ENCODE data around the gene ATAT1.
"Not testable (repeated sequence)": the region's sequence is repeated elsewhere in the genome, so short reads cannot be mapped to it uniquely, and the experiment has no call there.

Gene ATAT1

DNA sequence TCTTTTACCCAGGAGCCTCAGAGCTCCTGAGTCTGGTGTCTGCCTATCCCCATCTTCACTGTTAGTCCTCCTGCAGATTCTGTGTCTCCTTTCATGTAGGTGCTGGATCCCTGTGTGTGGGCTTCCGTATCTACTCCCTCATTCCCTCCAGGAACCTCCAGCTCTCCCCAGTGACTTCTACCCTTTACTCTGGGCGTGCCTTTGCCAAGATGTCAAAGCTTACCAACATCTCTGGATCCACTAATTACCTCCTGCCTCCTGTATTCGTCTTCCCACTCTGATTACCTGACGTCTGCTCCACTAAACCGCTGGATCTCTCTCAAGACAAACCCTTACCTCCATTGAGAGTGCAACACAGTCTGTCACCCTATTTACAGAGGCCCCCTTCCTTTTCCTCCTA is 18.1 kb downstream of the ATAT1 start:
- H3K36me3 ChIP-seq (ENCODE audit: control insufficient read depth, insufficient read depth, low read length): peaks cover 20% of the 10 kb centered on the region
- H3K27ac ChIP-seq (ENCODE audit: low read depth, low read length): no peak overlapping the region
- H3K9ac ChIP-seq (ENCODE audit: low read length): no peak overlapping the region
- no peaks in the 10 kb centered on the region for H3K27me3 ChIP-seq (ENCODE audit: control insufficient read depth, insufficient read depth, low read length)
- H3K4me1 ChIP-seq (ENCODE audit: control insufficient read depth, insufficient read depth, low read length): peaks cover 5% of the 10 kb centered on the region
- H3K4me3 ChIP-seq (ENCODE audit: low read length): no peak overlapping the region

DNA sequence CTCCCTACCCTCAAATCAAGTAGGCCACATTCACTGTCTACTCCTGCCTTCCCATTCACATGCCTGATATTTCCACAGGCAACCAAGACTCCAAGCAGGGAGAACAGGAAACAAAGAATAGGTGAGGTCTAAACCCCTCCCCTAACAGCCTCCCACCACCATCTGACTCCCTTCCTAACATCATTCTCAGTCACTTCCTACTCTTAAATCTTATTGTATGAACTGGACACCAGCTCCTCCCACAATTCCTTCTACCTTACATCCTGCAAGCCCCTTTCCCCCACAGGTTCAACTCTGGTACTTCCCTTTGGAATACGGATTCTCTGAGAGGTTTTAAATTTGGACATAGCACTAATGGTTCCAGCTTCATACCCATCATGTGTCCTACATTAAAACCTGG is 19.3 kb downstream of the ATAT1 start:
- Histone ChIP-seq H3K27ac (ENCODE audit: low read depth, low read length) (no peak overlapping the region), H3K27me3 (ENCODE audit: control insufficient read depth, insufficient read depth, low read length) (no peaks in the 10 kb centered on the region), H3K9ac (ENCODE audit: low read length) (no peak overlapping the region), H3K4me1 (ENCODE audit: control insufficient read depth, insufficient read depth, low read length) (peaks cover 5% of the 10 kb centered on the region), H3K36me3 (ENCODE audit: control insufficient read depth, insufficient read depth, low read length) (peaks cover 11% of the 10 kb centered on the region), H3K4me3 (ENCODE audit: low read length) (no peak overlapping the region)

DNA sequence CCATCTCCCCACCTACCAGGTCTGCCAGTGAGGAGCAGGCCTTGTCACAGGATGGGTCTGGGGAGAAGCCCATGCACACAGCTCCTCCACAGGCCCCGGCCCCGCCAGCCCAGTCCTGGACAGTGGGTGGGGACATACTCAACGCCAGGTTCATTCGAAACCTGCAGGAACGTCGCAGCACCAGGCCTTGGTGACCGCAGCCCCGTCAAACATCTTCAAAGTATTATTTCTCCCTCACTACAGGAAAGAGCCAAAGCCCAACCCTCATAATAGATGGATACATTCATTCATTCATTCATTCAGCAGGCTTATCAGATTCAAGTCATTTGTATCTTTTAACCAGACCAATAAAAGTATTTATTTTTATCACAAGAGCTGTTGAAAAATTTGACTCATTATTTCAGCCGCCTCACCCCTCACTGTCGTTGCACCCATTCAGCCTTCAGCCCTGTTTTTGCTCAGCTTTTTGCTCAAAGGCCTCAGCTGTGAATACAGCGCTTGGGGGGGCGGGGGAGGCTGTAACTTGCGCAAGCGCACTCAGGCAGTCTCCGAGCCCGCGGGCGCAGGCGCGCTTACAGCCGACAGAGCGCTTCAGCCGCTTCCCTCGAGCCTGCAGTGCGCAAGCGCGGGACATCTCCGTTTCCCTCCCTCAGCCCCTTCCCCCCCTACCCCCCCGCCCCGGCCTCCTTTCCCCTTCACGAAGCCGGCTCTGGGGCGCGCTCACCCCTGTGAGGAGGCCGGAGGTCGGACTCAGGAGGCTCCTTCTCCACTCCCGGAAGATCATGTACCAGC is 20.0 kb downstream of the ATAT1 start, which contains the start of gene C6orf136:
Gene C6orf136 (plus strand): TSS at position 684 of the 792 bp plus-strand sequence. CDS start 99 bp downstream, at position 783.
- Histone ChIP-seq H3K9ac (ENCODE audit: low read length) (peak within 1 kb of the TSS; percentile 98), H3K4me3 (ENCODE audit: low read length) (peak within 1 kb of the TSS; percentile 92), H3K36me3 (ENCODE audit: control insufficient read depth, insufficient read depth, low read length) (peaks cover 12% of the 10 kb centered on the region), H3K27me3 (ENCODE audit: control insufficient read depth, insufficient read depth, low read length) (no peaks in the 10 kb centered on the region), H3K4me1 (ENCODE audit: control insufficient read depth, insufficient read depth, low read length) (peaks cover 5% of the 10 kb centered on the region), H3K27ac (ENCODE audit: low read depth, low read length) (peak within 1 kb of the TSS; percentile 98)

DNA sequence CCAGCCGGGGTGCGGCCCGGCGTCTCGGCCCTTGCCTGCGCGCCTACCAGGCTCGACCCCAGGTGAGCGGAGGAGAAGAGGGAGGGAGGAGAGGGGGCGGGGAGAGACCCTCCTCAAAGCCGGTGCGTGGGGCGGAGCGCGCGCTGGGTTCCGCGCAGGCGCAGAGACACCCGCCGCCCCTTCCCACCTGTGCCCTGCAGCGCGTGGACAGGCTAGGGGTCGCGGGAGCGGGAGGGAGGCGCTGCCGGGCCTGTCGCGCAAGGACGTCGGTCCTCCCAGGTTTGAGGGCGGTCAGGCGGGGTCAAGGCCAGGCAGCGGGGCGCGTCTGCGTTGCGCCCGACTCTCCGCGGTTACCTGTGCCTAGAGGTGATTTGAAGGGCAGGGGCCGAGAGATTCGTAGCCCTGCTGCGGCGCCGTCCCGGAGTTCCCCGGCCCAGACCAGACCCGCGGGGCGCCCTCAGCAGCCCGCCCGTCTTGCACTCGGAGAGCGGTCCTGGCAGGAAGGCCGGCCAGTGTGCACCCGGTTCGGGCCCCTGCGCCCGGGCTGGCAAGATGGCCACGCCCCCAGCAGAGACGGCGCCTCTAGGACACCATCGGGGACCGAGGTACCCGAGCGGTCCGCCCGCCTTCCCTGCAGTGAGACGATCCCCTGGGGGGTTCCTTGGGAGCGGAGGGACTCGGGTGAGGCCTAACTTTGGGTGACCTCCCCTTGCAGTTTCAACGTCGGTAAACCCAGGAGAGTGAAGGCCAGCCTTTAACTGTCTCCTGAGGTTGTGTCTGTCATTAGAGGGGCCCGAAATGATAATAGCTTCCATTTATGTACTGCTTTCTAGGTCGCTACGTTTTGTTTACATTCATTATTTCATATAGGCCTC is 20.8 kb downstream of the ATAT1 start:
- peaks cover 19% of the 10 kb centered on the region for H3K36me3 ChIP-seq (ENCODE audit: control insufficient read depth, insufficient read depth, low read length)
- H3K27me3 ChIP-seq (ENCODE audit: control insufficient read depth, insufficient read depth, low read length): no peaks in the 10 kb centered on the region
- H3K4me1 ChIP-seq (ENCODE audit: control insufficient read depth, insufficient read depth, low read length): peaks cover 5% of the 10 kb centered on the region
- peak overlapping the region; percentile 98 for H3K27ac ChIP-seq (ENCODE audit: low read depth, low read length)
- H3K4me3 ChIP-seq (ENCODE audit: low read length): peak overlapping the region; percentile 92
- peak overlapping the region; percentile 98 for H3K9ac ChIP-seq (ENCODE audit: low read length)

DNA sequence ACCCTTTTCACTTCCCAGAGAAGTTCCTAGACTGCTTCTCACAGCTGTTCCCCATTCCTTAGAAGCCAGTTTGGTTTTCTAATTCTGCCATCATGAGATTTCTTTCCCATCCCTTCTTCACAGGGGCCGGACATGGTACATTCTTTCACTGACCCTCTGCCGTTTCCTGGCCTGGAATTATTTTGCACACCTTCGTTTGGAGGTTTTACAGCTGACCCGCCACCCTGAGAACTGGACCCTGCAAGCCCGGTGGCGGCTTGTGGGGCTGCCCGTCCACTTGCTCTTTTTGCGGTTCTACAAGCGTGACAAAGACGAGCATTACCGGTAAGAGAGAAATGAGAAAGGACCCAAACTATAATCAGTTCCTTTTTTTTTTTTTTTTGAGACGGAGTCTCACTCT is 24.5 kb downstream of the ATAT1 start:
- Histone ChIP-seq H3K4me1 (ENCODE audit: control insufficient read depth, insufficient read depth, low read length) (peaks cover 5% of the 10 kb centered on the region), H3K4me3 (ENCODE audit: low read length) (no peak overlapping the region), H3K27me3 (ENCODE audit: control insufficient read depth, insufficient read depth, low read length) (no peaks in the 10 kb centered on the region), H3K36me3 (ENCODE audit: control insufficient read depth, insufficient read depth, low read length) (peaks cover 30% of the 10 kb centered on the region), H3K27ac (ENCODE audit: low read depth, low read length) (no peak overlapping the region), H3K9ac (ENCODE audit: low read length) (no peak overlapping the region)

DNA sequence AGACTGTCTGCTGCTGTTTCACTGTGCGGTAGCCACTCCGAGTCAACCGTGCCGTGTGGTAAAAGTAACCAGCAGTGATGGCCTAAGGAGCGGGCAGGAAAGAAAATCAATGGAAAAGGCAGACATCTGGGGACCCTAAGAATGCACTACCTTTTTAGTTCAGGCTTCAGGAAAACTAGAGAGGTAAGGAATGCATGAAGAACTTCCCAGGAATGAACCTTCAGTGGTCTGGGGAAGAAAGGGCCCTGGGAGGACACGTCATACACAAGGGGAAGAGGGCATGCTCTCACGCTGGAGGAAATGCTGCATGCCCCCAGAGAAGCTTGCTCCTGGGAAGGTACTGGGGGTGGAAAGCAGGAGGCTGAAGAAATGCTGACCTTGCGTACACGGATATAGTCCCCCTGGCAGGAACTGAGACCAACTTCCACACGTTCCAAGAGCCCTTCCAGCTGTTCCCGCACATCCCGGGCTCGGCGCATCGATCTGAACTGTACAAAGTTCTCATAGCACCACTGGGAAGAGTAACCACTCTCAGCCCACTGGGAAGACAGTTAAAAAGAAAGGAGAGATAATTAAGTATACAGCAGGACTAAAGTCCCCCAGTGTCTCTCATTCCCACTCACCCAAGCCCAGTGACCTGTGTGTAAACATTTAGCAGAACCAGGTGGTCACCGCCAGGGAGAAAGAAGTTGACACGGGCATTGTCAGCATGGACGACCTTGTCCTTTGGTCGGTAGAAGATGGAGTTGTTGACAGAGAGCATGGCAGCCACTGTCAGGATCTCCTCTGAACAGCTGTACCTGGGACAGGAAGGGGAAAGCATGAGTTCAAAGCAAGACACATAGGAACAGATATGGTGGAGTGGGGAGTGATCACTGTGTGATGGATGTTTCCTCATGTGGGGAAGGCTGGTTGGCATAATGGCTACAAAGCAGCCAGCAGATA is 28.4 kb downstream of the ATAT1 start:
- Histone ChIP-seq H3K4me3 (ENCODE audit: low read length) (no peak overlapping the region), H3K27me3 (ENCODE audit: control insufficient read depth, insufficient read depth, low read length) (no peaks in the 10 kb centered on the region), H3K4me1 (ENCODE audit: control insufficient read depth, insufficient read depth, low read length) (no peaks in the 10 kb centered on the region), H3K36me3 (ENCODE audit: control insufficient read depth, insufficient read depth, low read length) (peaks cover 59% of the 10 kb centered on the region), H3K27ac (ENCODE audit: low read depth, low read length) (no peak overlapping the region), H3K9ac (ENCODE audit: low read length) (no peak overlapping the region)

DNA sequence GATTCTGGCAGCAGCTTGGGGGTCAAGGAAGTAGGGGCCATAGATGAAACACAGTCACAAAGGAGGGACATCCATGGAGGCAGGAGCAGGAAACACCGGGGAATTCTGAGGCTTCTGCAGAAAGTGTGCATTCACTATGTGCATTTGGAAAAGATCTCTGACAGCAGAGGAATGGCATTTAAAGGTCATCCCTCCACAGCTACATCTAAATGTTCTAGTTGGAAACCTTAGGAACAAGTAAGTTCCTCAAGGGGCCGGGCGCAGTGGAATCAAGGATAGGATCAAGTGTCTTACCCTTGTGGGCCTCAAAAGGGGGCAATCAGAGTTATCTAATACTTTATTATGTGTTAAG is 29.0 kb downstream of the ATAT1 start:
- no peak overlapping the region for H3K4me3 ChIP-seq (ENCODE audit: low read length)
- no peaks in the 10 kb centered on the region for H3K27me3 ChIP-seq (ENCODE audit: control insufficient read depth, insufficient read depth, low read length)
- no peak overlapping the region for H3K9ac ChIP-seq (ENCODE audit: low read length)
- H3K27ac ChIP-seq (ENCODE audit: low read depth, low read length): no peak overlapping the region
- no peaks in the 10 kb centered on the region for H3K4me1 ChIP-seq (ENCODE audit: control insufficient read depth, insufficient read depth, low read length)
- H3K36me3 ChIP-seq (ENCODE audit: control insufficient read depth, insufficient read depth, low read length): peaks cover 63% of the 10 kb centered on the region

DNA sequence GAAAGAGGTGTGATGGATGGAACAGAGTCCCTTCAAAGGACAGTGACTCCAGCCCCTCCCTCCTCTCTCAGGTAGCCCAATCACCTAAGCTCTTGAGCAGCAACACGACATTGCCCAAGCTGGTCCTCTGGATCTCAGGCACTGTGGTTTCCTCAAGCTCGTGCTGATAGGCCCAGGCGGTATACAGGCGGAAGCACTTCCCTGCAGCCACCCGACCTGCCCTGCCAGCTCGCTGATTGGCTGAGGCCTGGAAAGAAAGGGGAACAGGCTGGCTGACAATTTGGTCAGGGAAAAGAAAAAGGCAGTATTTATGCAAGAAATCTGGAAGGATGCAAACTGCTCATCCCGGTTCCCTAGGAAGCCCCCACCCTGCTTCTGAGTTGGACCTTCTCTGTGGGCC is 29.8 kb downstream of the ATAT1 start:
- Histone ChIP-seq H3K4me3 (ENCODE audit: low read length) (no peak overlapping the region), H3K36me3 (ENCODE audit: control insufficient read depth, insufficient read depth, low read length) (peaks cover 63% of the 10 kb centered on the region)

DNA sequence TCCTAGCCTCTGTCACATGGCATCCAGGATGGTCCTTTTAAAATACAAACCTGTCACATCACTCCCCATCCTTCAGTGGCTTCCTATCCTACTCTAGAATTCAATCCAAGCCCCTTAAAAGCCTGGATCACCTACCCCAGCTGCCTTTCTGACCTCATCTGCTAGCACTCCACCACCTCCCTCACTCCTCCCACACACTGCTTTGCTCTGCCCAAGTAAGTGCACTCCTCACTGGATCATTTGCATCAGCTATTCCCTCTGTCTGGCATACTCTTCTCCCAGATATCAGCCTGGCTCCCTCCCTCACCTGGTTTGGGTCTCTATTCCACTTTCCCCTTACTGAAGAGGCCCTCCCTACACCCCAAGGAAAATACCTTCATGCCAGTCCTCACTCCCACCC is 30.8 kb downstream of the ATAT1 start:
- no peaks in the 10 kb centered on the region for H3K4me1 ChIP-seq (ENCODE audit: control insufficient read depth, insufficient read depth, low read length)
- no peaks in the 10 kb centered on the region for H3K27me3 ChIP-seq (ENCODE audit: control insufficient read depth, insufficient read depth, low read length)
- H3K4me3 ChIP-seq (ENCODE audit: low read length): no peak overlapping the region
- H3K9ac ChIP-seq (ENCODE audit: low read length): no peak overlapping the region
- H3K36me3 ChIP-seq (ENCODE audit: control insufficient read depth, insufficient read depth, low read length): peaks cover 64% of the 10 kb centered on the region
- no peak overlapping the region for H3K27ac ChIP-seq (ENCODE audit: low read depth, low read length)

More for the DNA sequence above, 29.8 kb downstream of the ATAT1 start:
- no peak overlapping the region for H3K27ac ChIP-seq (ENCODE audit: low read depth, low read length)
- H3K4me1 ChIP-seq (ENCODE audit: control insufficient read depth, insufficient read depth, low read length): no peaks in the 10 kb centered on the region
- H3K9ac ChIP-seq (ENCODE audit: low read length): no peak overlapping the region
- no peaks in the 10 kb centered on the region for H3K27me3 ChIP-seq (ENCODE audit: control insufficient read depth, insufficient read depth, low read length)

DNA sequence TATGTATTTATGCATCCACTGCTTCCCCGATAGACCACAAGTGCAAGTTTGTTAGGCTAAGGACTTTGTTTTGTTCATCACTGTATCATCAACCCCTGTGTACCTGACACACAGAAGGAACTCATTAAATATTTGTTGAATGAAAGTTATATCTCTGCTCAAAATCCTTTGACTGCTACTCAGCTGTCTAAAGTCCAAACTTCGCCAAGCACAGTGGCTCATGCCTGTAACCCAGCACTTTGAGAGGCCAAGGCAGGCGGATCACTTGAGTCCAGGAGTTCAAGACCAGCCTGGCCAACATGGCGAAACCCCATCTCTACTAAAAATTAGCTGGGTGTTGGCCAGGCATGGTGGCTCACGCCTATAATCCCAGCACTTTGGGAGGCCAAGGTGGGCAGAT is 31.2 kb downstream of the ATAT1 start:
- not testable (repeated sequence) for H3K4me3 ChIP-seq (ENCODE audit: low read length); H3K27ac ChIP-seq (ENCODE audit: low read depth, low read length); H3K9ac ChIP-seq (ENCODE audit: low read length); H3K4me1 ChIP-seq (ENCODE audit: control insufficient read depth, insufficient read depth, low read length); H3K27me3 ChIP-seq (ENCODE audit: control insufficient read depth, insufficient read depth, low read length)
- H3K36me3 ChIP-seq (ENCODE audit: control insufficient read depth, insufficient read depth, low read length): peaks cover 63% of the 10 kb centered on the region

DNA sequence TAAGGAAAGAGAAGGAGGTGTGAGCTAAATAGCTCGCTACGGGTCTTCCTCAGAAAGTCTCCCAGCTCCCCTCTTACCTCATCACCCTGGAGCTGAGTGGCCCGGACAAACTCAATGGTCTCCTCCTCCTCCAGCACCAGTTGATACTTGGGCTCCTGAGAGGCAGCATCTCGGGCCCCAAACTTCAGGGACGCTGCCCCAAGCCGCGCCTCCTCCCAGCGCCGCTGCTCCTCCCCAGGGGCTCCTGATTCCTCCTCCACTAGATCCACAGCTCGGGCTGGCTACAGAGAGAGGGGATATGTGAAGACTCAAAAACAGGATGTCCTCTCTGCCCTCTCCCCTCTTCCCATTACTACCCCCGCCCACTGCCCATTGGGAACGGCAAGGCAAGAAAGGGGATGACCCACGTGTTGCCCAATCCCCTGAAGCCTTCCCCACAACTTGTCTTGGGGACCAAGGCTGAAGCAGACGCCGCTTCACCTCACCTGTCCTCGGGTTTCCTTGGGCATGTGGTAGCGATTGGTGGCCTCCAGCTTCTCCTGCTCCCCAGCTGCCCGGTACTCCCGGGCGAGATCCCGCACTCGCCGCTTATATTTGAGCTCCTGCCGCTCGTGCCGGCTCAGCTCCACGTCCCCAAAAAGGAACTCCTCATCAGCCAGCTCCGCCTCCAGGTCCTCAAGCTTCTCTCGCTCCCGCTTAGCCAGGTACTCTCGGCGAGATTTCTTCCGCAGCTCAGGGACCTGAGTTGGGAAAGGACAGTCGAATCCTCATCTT is 38.5 kb downstream of the ATAT1 start:
- Histone ChIP-seq H3K36me3 (ENCODE audit: control insufficient read depth, insufficient read depth, low read length) (peaks cover 53% of the 10 kb centered on the region), H3K4me1 (ENCODE audit: control insufficient read depth, insufficient read depth, low read length) (no peaks in the 10 kb centered on the region), H3K27ac (ENCODE audit: low read depth, low read length) (no peak overlapping the region), H3K4me3 (ENCODE audit: low read length) (no peak overlapping the region), H3K27me3 (ENCODE audit: control insufficient read depth, insufficient read depth, low read length) (no peaks in the 10 kb centered on the region), H3K9ac (ENCODE audit: low read length) (no peak overlapping the region)
